Omental fat pad (tissue), 4 donors: ENCODE data around the gene CCDC27. TPM values are rescaled to one million over a fixed set of nuclear protein-coding genes. Genes with fewer than 3 reads are reported as not detected.

Experiments
- ATAC-seq: fragments of 150-250 bp; one replicate; pipeline ENCODE4 v1.9.1; 2016; ENCODE audit warnings: mild to moderate bottlenecking, moderate library complexity; ENCODE audit not compliant: low FRiP score
- DNase-seq: peaks from one replicate; pipeline ENCODE4 v3.0.0-alpha.2; 2019; ENCODE audit warnings: low spot score
- CTCF ChIP-seq, 3 donors: fragments of 450-650 bp; IDR thresholded peaks; one replicate each; pipeline ENCODE4 v1.5.1; 2016 to 2017; ENCODE audit warnings: antibody characterized with exemption in 3 of 3, mild to moderate bottlenecking in 3 of 3, moderate library complexity in 2 of 3
- total RNA-seq, 4 donors: library from RNA; depleted of rRNA; stranded (reverse); fragments of >200 nt; gene quantifications; one replicate each; pipeline ENCODE4 v1.1.0, GENCODE V29; 2016

CCDC27 gene
- total RNA-seq, 4 donors from 2014 or later: not detected

DNA sequence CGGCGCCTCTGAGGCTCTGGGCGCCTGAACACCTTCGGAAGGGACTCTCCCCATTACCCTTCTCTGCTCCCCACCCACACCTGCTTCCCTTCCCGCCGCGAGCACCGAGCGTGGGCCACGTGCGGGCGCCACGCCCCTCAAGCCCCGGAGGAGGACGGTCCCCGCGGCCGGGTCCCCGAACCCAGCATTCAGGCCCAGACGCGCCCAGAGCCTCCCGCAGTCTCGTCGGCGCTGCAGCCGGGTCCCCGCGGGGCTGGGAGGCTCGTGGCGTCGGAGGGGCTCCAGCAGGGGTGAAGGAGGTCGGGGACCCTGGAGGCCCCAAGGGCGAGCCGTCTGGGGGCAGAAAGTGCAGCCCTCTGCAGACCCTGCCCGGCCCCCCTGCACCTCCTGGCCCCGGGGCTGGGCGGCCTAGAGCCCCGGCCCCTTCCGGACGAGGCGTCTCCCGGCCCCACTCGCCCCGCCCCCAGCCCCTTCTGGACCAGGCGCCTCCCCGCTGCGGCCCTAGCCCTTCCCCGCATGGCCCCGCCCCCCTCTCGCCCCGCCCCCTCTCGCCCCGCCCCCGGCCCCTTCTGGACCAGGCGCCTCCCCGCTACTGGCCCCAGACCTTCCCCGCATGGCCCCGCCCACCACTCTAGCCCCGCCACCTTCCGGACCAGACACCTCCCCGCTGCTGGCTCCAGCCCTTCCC is 19.9 kb downstream of the CCDC27 start:
- peak; percentile 81 for ATAC-seq
- DNase-seq: peak; percentile 79
- TF ChIP-seq CTCF (IDR thresholded peaks at IDR 0.05): no peak

GRCh38 chr1:3772715-3773571 is 20.7 kb downstream of the CCDC27 start, which contains the start of gene SMIM1:
Gene SMIM1, plus strand, starts transcription at chr1:3772749. Its CDS starts 2,625 bp downstream, at chr1:3775374.
- peak; percentile 52 for ATAC-seq
- TF ChIP-seq CTCF (IDR thresholded peaks at IDR 0.05): no peak

GRCh38 chr1:3773572-3774275 is 21.5 kb downstream of the CCDC27 start:
- ATAC-seq (no peak), DNase-seq (no peak)
- no peak for TF ChIP-seq CTCF (IDR thresholded peaks at IDR 0.05)

More at GRCh38 chr1:3772715-3773571, 20.7 kb downstream of the CCDC27 start, which contains the start of gene SMIM1:
- no peak for DNase-seq

GRCh38 chr1:3774276-3774945 is 22.2 kb downstream of the CCDC27 start:
- DNase-seq (no peak), ATAC-seq (no peak)
- no peak for TF ChIP-seq CTCF (IDR thresholded peaks at IDR 0.05)

- no peak for TF ChIP-seq CTCF (IDR thresholded peaks at IDR 0.05)
- no peak for DNase-seq
- no peak for ATAC-seq
Observed at GRCh38 chr1:3774946-3775489, 22.8 kb downstream of the CCDC27 start.

DNA sequence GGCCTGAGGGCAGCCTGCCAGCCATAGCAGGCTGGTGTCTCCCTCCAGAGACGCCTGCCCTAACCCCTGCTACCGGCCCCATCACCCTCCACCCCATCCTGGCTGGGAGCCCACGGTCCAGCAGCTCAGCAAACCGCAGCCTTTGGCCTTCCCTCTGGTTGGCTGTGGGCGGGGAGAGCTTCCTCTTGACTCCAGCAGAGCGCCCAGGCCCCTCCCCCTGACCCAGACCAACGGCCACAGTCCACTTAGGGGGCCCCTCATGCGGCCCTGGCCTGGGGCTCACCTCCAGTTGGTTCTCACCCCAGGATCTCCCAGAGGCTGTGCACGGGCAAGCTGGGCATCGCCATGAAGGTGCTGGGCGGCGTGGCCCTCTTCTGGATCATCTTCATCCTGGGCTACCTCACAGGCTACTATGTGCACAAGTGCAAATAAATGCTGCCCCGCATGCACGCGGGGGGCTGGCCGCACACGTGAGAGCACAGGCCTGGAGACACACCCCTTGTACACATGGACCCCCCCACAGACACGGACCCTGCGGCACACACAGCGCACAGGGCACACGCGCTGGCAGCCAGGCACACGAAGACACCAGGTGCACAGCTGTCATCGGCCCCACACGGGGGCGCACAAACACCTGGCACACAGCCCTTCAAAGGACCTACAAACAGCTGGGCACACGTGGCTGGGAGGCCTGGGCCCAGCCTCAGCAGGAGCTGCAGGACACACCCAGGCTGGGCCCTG is 23.4 kb downstream of the CCDC27 start:
- DNase-seq (no peak), ATAC-seq (no peak)
- TF ChIP-seq CTCF (IDR thresholded peaks at IDR 0.05): no peak
